ENCODE measurements around the gene REC8. TPM values are rescaled to one million over a fixed set of nuclear protein-coding genes. Genes with fewer than 3 reads are reported as not detected.

REC8 gene
- total and polyA plus RNA-seq, 10 of the 15 experiments (the other 5 are each of a cell fraction or from before 2014, with no cell fraction given): 4.2 to 76.9 (median 29.1) TPM

- TF ChIP-seq SRF (IDR thresholded peaks at IDR 0.05; ENCODE audit: low read depth in 2 of 2, low read length in 2 of 2) (peak; percentile 59 to 95; a peak in 3 of 4 replicates), ZBTB4 (CRISPR knock-in tag; IDR thresholded peaks at IDR 0.05) (no peak), CBX3 (IDR thresholded peaks at IDR 0.05; ENCODE audit: borderline replicate concordance, low read depth) (no peak), TCF3 (IDR thresholded peaks at IDR 0.05; ENCODE audit: borderline replicate concordance, insufficient read depth, low read depth, low read length) (peak; percentile 77), ZBED1 (IDR thresholded peaks at IDR 0.05; ENCODE audit: borderline replicate concordance) (peak; percentile 38; the same call in 1 of the 2 replicates), GATAD2B (conservative IDR thresholded peaks at IDR 0.05; ENCODE audit: low read depth) (0 out of 2 replicates have a peak, but pooled peaks have one; percentile 59), IRF3 (IDR thresholded peaks at IDR 0.05) (no peak), MTA2 (IDR thresholded peaks at IDR 0.05; ENCODE audit: low read depth) (no peak; the same call in 1 of the 2 replicates), TBL1XR1 (IDR thresholded peaks at IDR 0.05; ENCODE audit: low read depth, low read length) (peak; percentile 94), RAD51 (IDR thresholded peaks at IDR 0.05) (peak; percentile 78), CEBPZ (IDR thresholded peaks at IDR 0.05; ENCODE audit: low read depth, low read length) (peak; percentile 34; the same call in 1 of the 2 replicates), ZNF384 (IDR thresholded peaks at IDR 0.05; ENCODE audit: borderline replicate concordance, low read depth, low read length) (0 out of 2 replicates have a peak, but pooled peaks have one; percentile 29), ATF3 (IDR thresholded peaks at IDR 0.05; ENCODE audit: borderline replicate concordance, extremely low read depth, low read depth, low read length) (0 out of 2 replicates have a peak, but pooled peaks have one; percentile 31), KAT2A (conservative IDR thresholded peaks at IDR 0.05; ENCODE audit: control insufficient read depth, low read depth, low read length) (no peak), SMC3 (IDR thresholded peaks at IDR 0.05; ENCODE audit: borderline replicate concordance, low read length) (peak; percentile 26; the same call in 1 of the 2 replicates), FOXM1 (IDR thresholded peaks at IDR 0.05; ENCODE audit: low read depth, low read length) (peak; percentile 62; the same call in 1 of the 2 replicates), BCL3 (IDR thresholded peaks at IDR 0.05; ENCODE audit: borderline replicate concordance, insufficient read depth, low read depth, low read length, poor library complexity, severe bottlenecking) (peak; percentile 74), POLR2AphosphoS5 (IDR thresholded peaks at IDR 0.05; ENCODE audit: low read length) (peak; percentile 95)
These were observed 16.6 kb downstream of the REC8 start, which contains the start of gene IPO4 (continued) for GRCh38 chr14:24188251-24189058.
